CD4-positive, alpha-beta memory T cell (primary cell): ENCODE results near the gene LRRC63. TPM values are rescaled to one million over a fixed set of nuclear protein-coding genes. Genes with fewer than 3 reads are reported as not detected.

Source experiments
- CTCF ChIA-PET: fragments of 350-600 bp; sonication (Branson Sonifier 250); formaldehyde crosslinking; loops from one replicate; lab custom pipeline; 2021; ENCODE audit warnings: inconsistent platforms; ENCODE audit not compliant: partially characterized antibody; lab: Charles Lee
- POLR2A ChIA-PET: fragments of 350-600 bp; sonication (Branson Sonifier 250); formaldehyde crosslinking; loops from one replicate; lab custom pipeline; 2021; ENCODE audit not compliant: partially characterized antibody; lab: Charles Lee
- DNase-seq, 5 donors: peaks; one replicate each; pipeline versions ENCODE4 v3.0.0 to v3.0.0-alpha.2; 2020 to 2022; ENCODE audit warnings: mixed read lengths in 1 of 5
- H3K27ac ChIP-seq: one replicate; pipeline ENCODE4 v1.7.0; 2013; ENCODE audit warnings: low read depth, low read length
- H3K27me3 ChIP-seq: 2 replicates; pipeline ENCODE4 v1.7.0; 2013; ENCODE audit warnings: mild to moderate bottlenecking, low read length, moderate library complexity; ENCODE audit not compliant: insufficient read depth
- H3K36me3 ChIP-seq: 2 replicates; pipeline ENCODE4 v1.7.0; 2013; ENCODE audit warnings: mild to moderate bottlenecking, low read length, moderate library complexity; ENCODE audit not compliant: insufficient read depth
- H3K4me1 ChIP-seq: 2 replicates; pipeline ENCODE4 v1.7.0; 2013; ENCODE audit warnings: mild to moderate bottlenecking, low read length, moderate library complexity; ENCODE audit not compliant: insufficient read depth
- H3K4me3 ChIP-seq, 2 donors: one replicate each; pipeline ENCODE4 v1.7.0; 2013; ENCODE audit warnings: low read length in 2 of 2, mild to moderate bottlenecking in 1 of 2
- H3K9me3 ChIP-seq, 2 donors: one replicate each; pipeline ENCODE4 v1.7.0; 2013; ENCODE audit warnings: low read length in 2 of 2, control low read depth in 1 of 2; ENCODE audit not compliant: control insufficient read depth in 1 of 2
- H3K27ac Mint-ChIP-seq, 7 donors: one replicate each; pipeline ENCODE4 v1.8.0; 2020 to 2021; ENCODE audit warnings: mixed read lengths in 7 of 7, mild to moderate bottlenecking in 6 of 7, inconsistent platforms in 3 of 7, moderate library complexity in 3 of 7
- H3K27me3 Mint-ChIP-seq, 2 donors: one replicate each; pipeline ENCODE4 v1.8.0; 2020 to 2021; ENCODE audit warnings: mixed read lengths in 2 of 2
- H3K36me3 Mint-ChIP-seq, 2 donors: one replicate each; pipeline ENCODE4 v1.8.0; 2020 to 2021; ENCODE audit warnings: mixed read lengths in 2 of 2, inconsistent platforms in 1 of 2, mild to moderate bottlenecking in 1 of 2
- H3K4me1 Mint-ChIP-seq, 4 donors: one replicate each; pipeline ENCODE4 v1.8.0; 2020 to 2021; ENCODE audit warnings: mixed read lengths in 4 of 4, mild to moderate bottlenecking in 1 of 4
- H3K4me3 Mint-ChIP-seq, 8 donors: one replicate each; pipeline ENCODE4 v1.8.0; 2020 to 2021; ENCODE audit warnings: mixed read lengths in 8 of 8, mild to moderate bottlenecking in 7 of 8, moderate library complexity in 6 of 8, inconsistent platforms in 3 of 8
- H3K9me3 Mint-ChIP-seq, 8 donors: one replicate each; pipeline ENCODE4 v1.8.0; 2020 to 2021; ENCODE audit warnings: mixed read lengths in 8 of 8, mild to moderate bottlenecking in 5 of 8, inconsistent platforms in 3 of 8, moderate library complexity in 1 of 8
- intact Hi-C: fragments of 100-400 bp; cut with micrococcal nuclease; formaldehyde crosslinking; loops from one replicate; pipeline ENCODE4 v1.15.1; 2023
- polyA plus RNA-seq, 2 donors: library from polyadenylated mRNA; unstranded; fragments of 300-500 nt; fragmentation: Illumina TruSeq; gene quantifications; one replicate each; pipeline ENCODE4 v1.2.3, GENCODE V29; 2021
- total RNA-seq, 2 experiments: library from RNA; stranded (reverse); gene quantifications; one replicate each; pipeline ENCODE4 v1.2.3, GENCODE V29; 2021

LRRC63 gene
- total and polyA plus RNA-seq, 4 experiments from 2014 or later = 0.41 to 0.75 (median 0.53) TPM

DNA sequence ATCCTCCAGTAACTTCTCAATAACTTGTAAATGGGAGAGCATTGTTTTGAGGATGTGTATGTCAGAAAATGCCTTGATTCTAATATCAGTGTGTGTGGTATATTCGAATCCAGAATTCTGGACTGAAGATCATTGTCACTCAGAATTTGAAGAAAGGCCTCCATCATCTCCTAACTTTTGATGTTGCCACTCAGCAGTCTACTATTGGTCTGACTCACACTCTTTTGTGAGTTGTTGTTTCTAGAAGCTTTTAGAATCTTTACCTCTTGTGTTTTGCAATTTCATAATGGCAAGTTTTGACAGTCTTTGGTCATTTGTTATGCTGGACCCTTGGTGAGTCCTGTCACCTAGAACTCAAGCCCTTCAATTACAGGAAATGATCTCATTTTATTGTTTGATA, 98.3 kb downstream of the LRRC63 start:
- H3K36me3 ChIP-seq = no peaks in the 10 kb centered on the region
- Mint-ChIP-seq H3K27me3 (peaks cover 0 to 4% of the 10 kb centered on the region in 2 donors), H3K9me3 (peaks cover 0 to 5% (median 0%) of the 10 kb centered on the region in 8 donors), H3K36me3 (peaks cover 0 to 12% of the 10 kb centered on the region in 2 donors), H3K4me1 (peaks cover 6 to 10% (median 8%) of the 10 kb centered on the region in 4 donors), H3K4me3 (no peak overlapping the region), H3K27ac (no peak overlapping the region)
- DNase-seq = no peak
- ChIA-PET CTCF (interaction anchor here (1.1 kb wide), 1 partner anchor 14 kb away, joined by 3 read pairs; no protein-coding TSS in a partner anchor), POLR2A (no interaction called here)
- H3K4me1 ChIP-seq = peaks cover 11% of the 10 kb centered on the region
- no peak overlapping the region for H3K4me3 ChIP-seq
- no peaks in the 10 kb centered on the region for H3K27me3 ChIP-seq
- no peak overlapping the region for H3K27ac ChIP-seq
- intact Hi-C loops = no loop called here
- H3K9me3 ChIP-seq = no peaks in the 10 kb centered on the region

DNA sequence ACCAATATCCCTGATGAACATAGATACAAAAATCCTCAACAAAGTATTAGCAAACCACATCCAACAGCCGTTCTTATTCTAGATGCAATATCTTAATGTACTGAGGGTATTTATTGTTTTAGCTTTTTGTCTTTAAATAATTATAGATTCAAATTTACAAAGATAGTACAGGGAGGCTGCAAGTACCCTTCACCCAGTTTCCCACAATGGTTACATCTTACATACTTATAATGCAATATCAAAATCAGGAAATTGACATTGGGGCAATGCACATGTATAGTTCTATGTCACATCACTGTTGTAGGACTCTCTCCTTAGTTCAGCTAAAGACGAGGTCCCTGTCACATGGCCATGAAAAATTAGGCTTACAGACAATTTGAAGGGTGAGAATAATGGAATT, 99.5 kb downstream of the LRRC63 start:
- Mint-ChIP-seq H3K4me1 (peaks cover 6 to 10% (median 8%) of the 10 kb centered on the region in 4 donors), H3K9me3 (peaks cover 0 to 5% (median 0%) of the 10 kb centered on the region in 8 donors), H3K27me3 (peaks cover 0 to 4% of the 10 kb centered on the region in 2 donors), H3K27ac (no peak overlapping the region), H3K36me3 (peaks cover 0 to 21% of the 10 kb centered on the region in 2 donors), H3K4me3 (no peak overlapping the region)
- no peaks in the 10 kb centered on the region for H3K27me3 ChIP-seq
- no peak overlapping the region for H3K27ac ChIP-seq
- no peaks in the 10 kb centered on the region for H3K9me3 ChIP-seq
- no peaks in the 10 kb centered on the region for H3K36me3 ChIP-seq
- POLR2A ChIA-PET = interaction anchor here (1.9 kb wide), 1 partner anchor 15 kb away, joined by 5 read pairs; no protein-coding TSS in a partner anchor
- H3K4me3 ChIP-seq = no peak overlapping the region
- DNase-seq = no peak
- CTCF ChIA-PET = interaction anchor here (1.1 to 1.6 kb wide), 2 partner anchors 10 to 15 kb away, joined by 3 to 8 read pairs; no protein-coding TSS in a partner anchor
- intact Hi-C loops = no loop called here
- H3K4me1 ChIP-seq = peaks cover 11% of the 10 kb centered on the region

- intact Hi-C loops = no loop called here
- Mint-ChIP-seq H3K27me3 (peaks cover 0 to 4% of the 10 kb centered on the region in 2 donors), H3K36me3 (peaks cover 0 to 21% of the 10 kb centered on the region in 2 donors), H3K4me3 (no peak overlapping the region), H3K27ac (peak overlapping the region in 2 of 7 donors; percentile 21 to 46), H3K9me3 (peaks cover 0 to 5% (median 0%) of the 10 kb centered on the region in 8 donors), H3K4me1 (peaks cover 6 to 17% (median 8%) of the 10 kb centered on the region in 4 donors)
- DNase-seq = no peak
- H3K9me3 ChIP-seq = no peaks in the 10 kb centered on the region
- CTCF ChIA-PET = interaction anchor here (1.2 to 13.9 kb wide), 3 partner anchors 8 to 186 kb away, joined by 3 to 166 read pairs (median 4); no protein-coding TSS in a partner anchor
- no peaks in the 10 kb centered on the region for H3K36me3 ChIP-seq
- POLR2A ChIA-PET = interaction anchor here (0.8 to 1.7 kb wide), 3 partner anchors 9 to 144 kb away, joined by 3 to 19 read pairs (median 3); no protein-coding TSS in a partner anchor
- no peaks in the 10 kb centered on the region for H3K27me3 ChIP-seq
- no peak overlapping the region for H3K4me3 ChIP-seq
- no peak overlapping the region for H3K27ac ChIP-seq
- peaks cover 11% of the 10 kb centered on the region for H3K4me1 ChIP-seq
Observed at GRCh38 chr13:46313024-46313423, 101.3 kb downstream of the LRRC63 start.

DNA sequence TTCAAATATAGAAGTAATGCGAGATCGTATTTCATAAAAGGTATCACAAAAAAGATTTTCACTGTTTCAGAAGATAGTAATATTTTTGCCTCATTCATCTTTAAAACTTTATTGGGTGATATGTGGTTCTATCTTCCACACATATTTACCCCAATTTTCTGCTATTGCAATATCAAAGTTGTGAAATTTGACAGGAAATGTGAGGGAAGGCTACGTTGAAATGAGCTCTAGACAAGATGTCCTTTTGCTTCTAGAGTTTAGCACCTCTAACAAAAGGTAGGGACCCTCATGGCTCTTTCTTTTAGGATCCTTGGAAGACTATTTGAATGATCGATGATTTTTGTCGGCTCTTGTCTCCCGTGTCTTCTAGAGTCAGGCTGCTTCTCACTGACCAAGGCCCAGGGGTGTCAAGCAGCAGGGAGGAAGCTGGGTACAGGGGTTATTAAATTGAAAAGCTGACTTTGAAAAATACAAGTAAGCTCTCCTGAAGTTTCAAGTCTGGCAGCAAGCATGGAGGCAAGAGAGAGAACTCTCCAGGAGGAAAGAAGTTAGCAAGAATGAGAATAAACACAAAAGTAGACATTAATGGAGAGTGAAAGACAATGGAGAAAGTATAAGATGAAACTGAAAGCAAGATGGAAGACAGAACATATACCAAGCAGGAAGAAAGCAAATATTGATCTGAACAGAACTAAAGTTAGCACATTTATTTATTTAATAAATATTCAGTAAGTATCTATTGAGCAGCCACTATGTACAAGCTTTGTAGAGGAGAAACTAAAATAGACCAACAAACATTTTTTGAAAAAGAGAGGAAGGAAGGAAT, 101.9 kb downstream of the LRRC63 start:
- Mint-ChIP-seq H3K27ac (peak overlapping the region; percentile 9 to 92 (median 83)), H3K36me3 (peaks cover 0 to 21% of the 10 kb centered on the region in 2 donors)
- DNase-seq = peak in 1 of 5 donors; percentile 9

GRCh38 chr13:46314587-46314986, 102.9 kb downstream of the LRRC63 start:
- H3K4me3 ChIP-seq = no peak overlapping the region
- peak overlapping the region in 1 of 7 donors; percentile 49 for H3K27ac Mint-ChIP-seq
- H3K9me3 Mint-ChIP-seq = peaks cover 0 to 5% (median 0%) of the 10 kb centered on the region in 8 donors
- H3K4me1 Mint-ChIP-seq = peaks cover 6 to 25% (median 8%) of the 10 kb centered on the region in 4 donors
- no peaks in the 10 kb centered on the region for H3K27me3 ChIP-seq
- POLR2A ChIA-PET = interaction anchor here (0.6 to 1.7 kb wide), 3 partner anchors 18 to 136 kb away, joined by 3 to 19 read pairs (median 3); no protein-coding TSS in a partner anchor
- peaks cover 0 to under 1% of the 10 kb centered on the region in 2 donors for H3K27me3 Mint-ChIP-seq
- CTCF ChIA-PET = interaction anchor here (1.4 to 13.9 kb wide), 2 partner anchors 23 to 188 kb away, joined by 3 to 166 read pairs; no protein-coding TSS in a partner anchor
- intact Hi-C loops = no loop called here
- H3K27ac ChIP-seq = no peak overlapping the region
- H3K4me1 ChIP-seq = peaks cover 11% of the 10 kb centered on the region
- peaks cover 0 to 17% of the 10 kb centered on the region in 2 donors for H3K36me3 Mint-ChIP-seq
- no peak for DNase-seq
- H3K4me3 Mint-ChIP-seq = no peak overlapping the region
- H3K36me3 ChIP-seq = no peaks in the 10 kb centered on the region
- H3K9me3 ChIP-seq = no peaks in the 10 kb centered on the region

More for the DNA sequence above, 101.9 kb downstream of the LRRC63 start:
- no peaks in the 10 kb centered on the region for H3K27me3 ChIP-seq
- Mint-ChIP-seq H3K4me1 (peaks cover 6 to 19% (median 8%) of the 10 kb centered on the region in 4 donors), H3K4me3 (peak overlapping the region; percentile 12 to 83 (median 74)), H3K9me3 (peaks cover 0 to 5% (median 0%) of the 10 kb centered on the region in 8 donors), H3K27me3 (peaks cover 0 to 4% of the 10 kb centered on the region in 2 donors)
- no peaks in the 10 kb centered on the region for H3K36me3 ChIP-seq
- ChIA-PET POLR2A (interaction anchor here (0.8 to 1.7 kb wide), 3 partner anchors 10 to 145 kb away, joined by 3 to 19 read pairs (median 3); no protein-coding TSS in a partner anchor), CTCF (interaction anchor here (0.6 to 13.9 kb wide), 4 partner anchors 8 to 187 kb away, joined by 3 to 166 read pairs (median 4); no protein-coding TSS in a partner anchor)
- H3K4me3 ChIP-seq = no peak overlapping the region
- no peak overlapping the region for H3K27ac ChIP-seq
- H3K4me1 ChIP-seq = peaks cover 11% of the 10 kb centered on the region
- no peaks in the 10 kb centered on the region for H3K9me3 ChIP-seq
- intact Hi-C loops = no loop called here

GRCh38 chr13:46315036-46315435, 103.3 kb downstream of the LRRC63 start:
- H3K27ac Mint-ChIP-seq = no peak overlapping the region
- CTCF ChIA-PET = interaction anchor here (13.9 kb wide), 1 partner anchor 23 kb away, joined by 166 read pairs; no protein-coding TSS in a partner anchor
- Histone ChIP-seq H3K4me1 (peaks cover 11% of the 10 kb centered on the region), H3K27ac (no peak overlapping the region), H3K9me3 (no peaks in the 10 kb centered on the region), H3K27me3 (no peaks in the 10 kb centered on the region), H3K4me3 (no peak overlapping the region), H3K36me3 (no peaks in the 10 kb centered on the region)
- peaks cover 0 to 2% (median 0%) of the 10 kb centered on the region in 8 donors for H3K9me3 Mint-ChIP-seq
- no peaks in the 10 kb centered on the region for H3K27me3 Mint-ChIP-seq
- H3K36me3 Mint-ChIP-seq = peaks cover 0 to 17% of the 10 kb centered on the region in 2 donors
- POLR2A ChIA-PET = interaction anchor here (0.6 to 1.0 kb wide), 2 partner anchors 18 to 136 kb away, joined by 3 read pairs; no protein-coding TSS in a partner anchor
- H3K4me1 Mint-ChIP-seq = peaks cover 6 to 25% (median 8%) of the 10 kb centered on the region in 4 donors
- intact Hi-C loops = no loop called here
- H3K4me3 Mint-ChIP-seq = no peak overlapping the region
- DNase-seq = no peak
